Tibial nerve (tissue), 4 donors: ENCODE results near the gene BCL2A1. TPM values are rescaled to one million over a fixed set of nuclear protein-coding genes. Genes with fewer than 3 reads are reported as not detected.

Experiments used
- DNase-seq, 2 donors: peaks; one replicate each; pipeline ENCODE4 v3.0.0-alpha.2; 2019; ENCODE audit warnings: low spot score in 2 of 2
- H3K27ac ChIP-seq, 4 donors: fragments of 200-600 bp; sonication (generic) in 3 of 4; one replicate each; pipeline ENCODE4 v1.5.1; 2017 to 2019; ENCODE audit warnings: mild to moderate bottlenecking in 1 of 4
- H3K27me3 ChIP-seq, 2 donors: fragments of 200-600 bp; sonication (generic) in 1 of 2; one replicate each; pipeline versions ENCODE4 v1.5.1 to v1.6.0; 2017 to 2019
- H3K36me3 ChIP-seq, 3 donors: fragments of 200-600 bp; sonication (generic); one replicate each; pipeline ENCODE4 v1.5.1; 2018 to 2019
- H3K4me1 ChIP-seq, 4 donors: fragments of 200-600 bp; sonication (generic) in 3 of 4; one replicate each; pipeline ENCODE4 v1.5.1; 2017 to 2019
- H3K4me3 ChIP-seq, 4 donors: fragments of 200-600 bp; sonication (generic) in 3 of 4; one replicate each; pipeline ENCODE4 v1.5.1; 2017 to 2019; ENCODE audit warnings: mild to moderate bottlenecking in 1 of 4, moderate library complexity in 1 of 4
- H3K9me3 ChIP-seq, 4 donors: fragments of 200-600 bp; sonication (generic) in 3 of 4; one replicate each; pipeline ENCODE4 v1.5.1; 2017 to 2019
- EP300 ChIP-seq, 2 donors: sonication (generic); formaldehyde crosslinking; IDR thresholded peaks; one replicate each; pipeline ENCODE4 v1.6.1; 2017; ENCODE audit warnings: antibody characterized with exemption in 2 of 2, mild to moderate bottlenecking in 1 of 2
- POLR2A ChIP-seq, 2 donors: fragments of 450-650 bp; IDR thresholded peaks; one replicate each; pipeline ENCODE4 v1.6.1; 2017; ENCODE audit warnings: antibody characterized with exemption in 2 of 2, mild to moderate bottlenecking in 2 of 2, moderate library complexity in 2 of 2
- WGBS, 2 donors: methylation state at CpG; one replicate each; pipeline ENCODE4 v1.1.5; 2018; 5-methylcytosine and 5-hydroxymethylcytosine counted together
- total RNA-seq, 4 donors: library from RNA; depleted of rRNA; stranded (reverse); fragments of >200 nt; gene quantifications; one replicate each; pipeline ENCODE4 v1.1.0, GENCODE V29; 2016
- TF ChIP-seq, protein P1 (sequence below), 5 experiments: fragments of 200-600 bp in 3 of 5; fragments of 450-650 bp in 2 of 5; sonication (generic) in 3 of 5; IDR thresholded peaks; one replicate each; pipeline ENCODE4 v1.5.1; 2016 to 2019; ENCODE audit warnings: antibody characterized with exemption in 5 of 5, mild to moderate bottlenecking in 3 of 5, moderate library complexity in 2 of 5

Gene BCL2A1
- total RNA-seq, 4 donors from 2014 or later, result 0.59 to 2.1 (median 1.3) TPM; not detected in 1

DNA sequence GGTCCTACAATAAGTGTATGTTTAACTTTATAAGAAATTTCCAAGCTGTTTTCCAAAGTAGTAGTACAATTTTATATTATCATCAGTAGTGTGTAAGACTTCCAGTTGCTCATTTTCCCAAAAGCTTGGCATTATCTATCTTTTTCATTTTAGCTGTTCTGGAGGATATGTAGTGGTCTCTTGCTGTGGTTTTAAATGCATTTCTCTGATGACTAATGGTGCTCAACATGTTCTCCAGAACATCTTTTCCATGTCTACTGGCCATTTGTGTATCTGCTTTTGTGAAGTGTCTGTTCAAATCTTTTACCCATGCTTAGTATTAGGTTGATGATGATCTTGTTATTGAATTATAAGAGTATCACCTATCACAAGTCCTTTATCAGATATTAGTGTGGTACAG lies 13.3 kb downstream of the BCL2A1 start:
- no peaks in the 10 kb centered on the region for H3K27me3 ChIP-seq
- no peak for TF ChIP-seq POLR2A (IDR thresholded peaks at IDR 0.05)
- TF ChIP-seq, protein P1, sequence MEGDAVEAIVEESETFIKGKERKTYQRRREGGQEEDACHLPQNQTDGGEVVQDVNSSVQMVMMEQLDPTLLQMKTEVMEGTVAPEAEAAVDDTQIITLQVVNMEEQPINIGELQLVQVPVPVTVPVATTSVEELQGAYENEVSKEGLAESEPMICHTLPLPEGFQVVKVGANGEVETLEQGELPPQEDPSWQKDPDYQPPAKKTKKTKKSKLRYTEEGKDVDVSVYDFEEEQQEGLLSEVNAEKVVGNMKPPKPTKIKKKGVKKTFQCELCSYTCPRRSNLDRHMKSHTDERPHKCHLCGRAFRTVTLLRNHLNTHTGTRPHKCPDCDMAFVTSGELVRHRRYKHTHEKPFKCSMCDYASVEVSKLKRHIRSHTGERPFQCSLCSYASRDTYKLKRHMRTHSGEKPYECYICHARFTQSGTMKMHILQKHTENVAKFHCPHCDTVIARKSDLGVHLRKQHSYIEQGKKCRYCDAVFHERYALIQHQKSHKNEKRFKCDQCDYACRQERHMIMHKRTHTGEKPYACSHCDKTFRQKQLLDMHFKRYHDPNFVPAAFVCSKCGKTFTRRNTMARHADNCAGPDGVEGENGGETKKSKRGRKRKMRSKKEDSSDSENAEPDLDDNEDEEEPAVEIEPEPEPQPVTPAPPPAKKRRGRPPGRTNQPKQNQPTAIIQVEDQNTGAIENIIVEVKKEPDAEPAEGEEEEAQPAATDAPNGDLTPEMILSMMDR (IDR thresholded peaks at IDR 0.05), result no peak
- no peak for TF ChIP-seq EP300 (IDR thresholded peaks at IDR 0.05)
- H3K4me3 ChIP-seq, result no peak overlapping the region
- H3K36me3 ChIP-seq, result no peaks in the 10 kb centered on the region
- no peaks in the 10 kb centered on the region for H3K4me1 ChIP-seq
- no peaks in the 10 kb centered on the region for H3K9me3 ChIP-seq
- no peak overlapping the region for H3K27ac ChIP-seq
- DNase-seq, result no peak

DNA sequence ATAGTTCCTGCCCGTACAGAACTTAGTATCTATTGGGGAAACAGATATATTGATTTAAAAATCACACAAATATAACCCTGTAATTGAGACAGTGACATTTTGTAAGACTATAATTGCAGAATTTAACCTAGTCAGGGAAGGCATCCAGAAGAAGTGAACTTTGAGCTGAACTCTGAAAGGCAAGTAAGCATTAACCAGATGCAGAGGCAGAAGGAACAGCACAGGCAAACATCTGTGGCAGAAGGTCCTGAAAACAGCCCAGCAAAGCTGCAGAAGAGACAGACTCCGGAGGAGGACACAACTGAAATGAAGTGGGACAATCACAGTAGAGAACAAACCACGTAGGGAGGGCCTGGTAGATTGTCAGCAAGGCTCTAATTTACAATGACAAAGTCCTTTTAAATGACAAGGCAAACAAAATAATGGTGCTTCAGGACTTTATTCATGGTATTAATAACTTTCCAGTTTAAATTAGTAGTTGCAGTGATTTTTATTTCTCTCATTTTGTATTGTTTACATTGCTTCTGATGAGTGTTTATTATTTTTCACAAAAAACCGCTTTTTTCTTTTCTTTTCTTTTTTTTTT lies 14.5 kb downstream of the BCL2A1 start:
- DNase-seq, result no peak
- TF ChIP-seq EP300 (IDR thresholded peaks at IDR 0.05), result no peak
- TF ChIP-seq, protein P1 (IDR thresholded peaks at IDR 0.05), result no peak
- TF ChIP-seq POLR2A (IDR thresholded peaks at IDR 0.05), result no peak
- no peak overlapping the region for H3K4me3 ChIP-seq
- no peaks in the 10 kb centered on the region for H3K27me3 ChIP-seq
- H3K36me3 ChIP-seq, result no peaks in the 10 kb centered on the region
- H3K4me1 ChIP-seq, result no peaks in the 10 kb centered on the region
- H3K9me3 ChIP-seq, result no peaks in the 10 kb centered on the region
- H3K27ac ChIP-seq, result no peak overlapping the region
- 34 to 43% methylated on average over 4 of the region's 4 CpGs for WGBS, 2 donors

DNA sequence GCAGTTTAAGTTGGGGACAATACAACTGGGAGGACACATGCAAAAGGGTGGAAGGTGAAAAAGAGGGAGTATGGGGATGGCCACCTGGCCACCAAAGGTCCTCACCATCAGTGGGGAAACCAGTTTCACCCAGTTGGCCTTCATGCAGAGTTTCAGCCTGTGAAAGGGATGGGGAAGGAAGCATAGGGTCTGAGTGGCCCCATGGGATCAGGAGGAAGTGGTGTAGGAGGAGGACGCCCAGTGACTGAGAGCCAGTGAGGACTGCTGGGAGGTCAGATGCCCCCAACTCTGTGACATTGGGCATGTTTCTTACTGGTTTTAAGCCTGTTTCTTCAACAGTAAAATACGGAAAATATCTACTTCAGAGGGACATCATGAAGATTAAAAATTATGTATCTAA lies 16.3 kb downstream of the BCL2A1 start:
- 85 to 89% methylated on average over 2 of the region's 2 CpGs for WGBS, 2 donors
- TF ChIP-seq POLR2A (IDR thresholded peaks at IDR 0.05), result no peak
- DNase-seq, result no peak

DNA sequence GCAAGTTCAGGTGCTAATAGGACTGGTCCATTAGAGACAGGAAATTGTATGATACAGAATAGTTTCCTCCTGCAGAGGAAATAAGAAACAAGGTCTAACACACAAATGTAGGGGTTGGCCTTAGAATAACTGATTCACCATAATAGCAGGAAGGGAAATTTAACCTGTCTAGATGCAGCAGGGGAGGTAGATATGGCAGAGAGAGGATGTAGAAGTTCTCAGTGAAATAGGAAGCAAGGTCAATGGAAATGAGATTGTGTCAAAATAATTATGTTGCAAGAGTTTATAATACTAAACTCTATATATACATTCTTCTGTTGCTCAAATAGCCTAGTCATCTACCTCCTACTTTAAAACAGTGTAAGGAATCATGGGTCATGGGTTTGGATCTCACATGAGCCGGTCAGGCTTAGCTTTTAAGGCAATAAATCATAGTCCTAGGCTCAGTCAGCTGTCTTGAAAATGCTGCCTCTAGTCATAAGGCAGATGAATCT lies 17.0 kb downstream of the BCL2A1 start:
- WGBS, 2 donors, result 27 to 45% methylated on average over 1 of the region's 1 CpG
- DNase-seq, result no peak
- no peaks in the 10 kb centered on the region for H3K4me1 ChIP-seq
- TF ChIP-seq, protein P1 (IDR thresholded peaks at IDR 0.05), result no peak
- TF ChIP-seq POLR2A (IDR thresholded peaks at IDR 0.05) (no peak), EP300 (IDR thresholded peaks at IDR 0.05) (no peak)
- no peak overlapping the region for H3K4me3 ChIP-seq
- no peak overlapping the region for H3K27ac ChIP-seq
- no peaks in the 10 kb centered on the region for H3K36me3 ChIP-seq
- no peaks in the 10 kb centered on the region for H3K27me3 ChIP-seq
- no peaks in the 10 kb centered on the region for H3K9me3 ChIP-seq

More for the DNA sequence above, 16.3 kb downstream of the BCL2A1 start:
- Histone ChIP-seq H3K27me3 (no peaks in the 10 kb centered on the region), H3K4me3 (no peak overlapping the region), H3K36me3 (no peaks in the 10 kb centered on the region), H3K9me3 (no peaks in the 10 kb centered on the region), H3K4me1 (no peaks in the 10 kb centered on the region), H3K27ac (no peak overlapping the region)

DNA sequence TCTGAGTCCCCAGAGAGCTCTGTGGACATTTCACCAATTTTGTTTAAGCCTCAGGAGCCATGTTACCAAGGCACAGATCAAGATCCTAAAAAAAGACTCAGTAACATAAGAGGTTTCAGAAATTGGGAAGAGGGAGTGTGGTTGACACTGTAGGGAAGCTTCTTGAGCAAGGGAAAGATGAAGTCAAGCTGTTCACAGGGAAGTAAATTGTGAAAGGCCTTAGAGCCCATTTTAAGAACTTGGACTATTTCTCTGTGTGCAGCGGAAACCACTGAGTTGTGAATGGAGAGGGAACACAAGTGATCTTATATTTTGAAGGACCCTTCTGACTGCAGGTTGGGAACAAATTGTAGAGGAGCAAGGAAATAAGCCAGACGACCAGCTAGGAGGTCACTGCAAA lies 18.7 kb downstream of the BCL2A1 start:
- WGBS, 2 donors, result 63 to 71% methylated on average over 2 of the region's 2 CpGs
- no peaks in the 10 kb centered on the region for H3K4me1 ChIP-seq
- TF ChIP-seq EP300 (IDR thresholded peaks at IDR 0.05) (peak in 1 of 2 donors; percentile 68), POLR2A (IDR thresholded peaks at IDR 0.05) (no peak)
- TF ChIP-seq, protein P1 (IDR thresholded peaks at IDR 0.05), result no peak
- no peaks in the 10 kb centered on the region for H3K36me3 ChIP-seq
- H3K27ac ChIP-seq, result no peak overlapping the region
- H3K27me3 ChIP-seq, result no peaks in the 10 kb centered on the region
- DNase-seq, result no peak
- H3K4me3 ChIP-seq, result no peak overlapping the region
- no peaks in the 10 kb centered on the region for H3K9me3 ChIP-seq
